GM18868 (cell line): ENCODE data around the gene CHSY1.
"Not testable (repeated sequence)": the region's sequence is repeated elsewhere in the genome, so short reads cannot be mapped to it uniquely, and the experiment has no call there.

Source experiments
- ATAC-seq: cut with Tn5 transposase; IDR thresholded peaks from one replicate; pipeline ENCODE4 v1.9.1; 2021; ENCODE audit warnings: mild to moderate bottlenecking, moderate library complexity; ENCODE audit not compliant: unreplicated experiment

CHSY1 gene, protein sequence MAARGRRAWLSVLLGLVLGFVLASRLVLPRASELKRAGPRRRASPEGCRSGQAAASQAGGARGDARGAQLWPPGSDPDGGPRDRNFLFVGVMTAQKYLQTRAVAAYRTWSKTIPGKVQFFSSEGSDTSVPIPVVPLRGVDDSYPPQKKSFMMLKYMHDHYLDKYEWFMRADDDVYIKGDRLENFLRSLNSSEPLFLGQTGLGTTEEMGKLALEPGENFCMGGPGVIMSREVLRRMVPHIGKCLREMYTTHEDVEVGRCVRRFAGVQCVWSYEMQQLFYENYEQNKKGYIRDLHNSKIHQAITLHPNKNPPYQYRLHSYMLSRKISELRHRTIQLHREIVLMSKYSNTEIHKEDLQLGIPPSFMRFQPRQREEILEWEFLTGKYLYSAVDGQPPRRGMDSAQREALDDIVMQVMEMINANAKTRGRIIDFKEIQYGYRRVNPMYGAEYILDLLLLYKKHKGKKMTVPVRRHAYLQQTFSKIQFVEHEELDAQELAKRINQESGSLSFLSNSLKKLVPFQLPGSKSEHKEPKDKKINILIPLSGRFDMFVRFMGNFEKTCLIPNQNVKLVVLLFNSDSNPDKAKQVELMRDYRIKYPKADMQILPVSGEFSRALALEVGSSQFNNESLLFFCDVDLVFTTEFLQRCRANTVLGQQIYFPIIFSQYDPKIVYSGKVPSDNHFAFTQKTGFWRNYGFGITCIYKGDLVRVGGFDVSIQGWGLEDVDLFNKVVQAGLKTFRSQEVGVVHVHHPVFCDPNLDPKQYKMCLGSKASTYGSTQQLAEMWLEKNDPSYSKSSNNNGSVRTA

DNA sequence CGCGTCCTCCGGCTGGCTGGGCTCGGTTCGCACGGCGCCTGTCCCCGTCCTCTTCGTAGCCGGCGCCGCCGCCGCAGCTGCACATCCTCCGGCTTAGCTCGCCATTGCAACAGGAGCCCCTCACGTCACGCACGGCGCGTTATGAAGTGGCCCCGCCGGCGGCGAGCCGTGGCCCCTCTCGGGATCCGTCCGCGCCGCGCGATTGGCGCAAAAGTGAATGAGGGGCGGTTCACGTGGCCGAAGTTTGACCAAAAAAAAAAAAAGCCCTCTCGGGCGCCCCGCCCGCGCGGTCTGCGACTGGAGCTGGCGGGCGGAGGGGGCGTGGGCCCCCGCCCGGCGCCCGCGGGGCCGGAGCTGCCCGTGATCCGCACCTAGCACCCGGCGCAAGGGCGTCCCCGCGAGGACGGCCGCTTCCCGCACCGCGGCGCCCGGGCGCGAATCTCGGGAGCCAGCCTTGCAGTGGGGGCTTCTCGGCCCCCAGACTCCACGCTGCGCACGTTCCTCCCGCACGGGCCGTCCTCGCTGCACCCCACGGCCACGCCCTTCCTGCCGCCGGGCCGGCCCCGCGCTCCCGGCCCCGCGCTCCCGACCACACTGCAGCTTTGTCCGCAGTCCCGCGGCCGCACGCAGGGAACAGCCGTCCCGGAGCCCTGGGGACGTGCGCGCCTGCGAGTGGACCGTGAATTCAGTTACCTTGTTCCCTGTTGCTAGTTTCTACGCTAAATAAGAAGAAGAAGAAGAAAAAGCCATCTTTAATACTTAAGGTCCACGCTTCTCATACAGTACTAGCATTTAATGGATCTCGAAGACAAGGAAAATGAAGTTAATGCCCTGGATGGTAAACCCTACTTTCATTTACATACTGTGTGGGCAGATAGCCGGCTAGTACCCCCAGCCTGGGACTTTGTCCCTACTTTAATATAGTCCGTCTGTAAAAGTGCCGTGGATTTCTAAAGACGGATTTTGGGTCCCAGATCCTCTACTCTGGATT, at the start of gene CHSY1:
Gene CHSY1 (minus strand): TSS at position 219 of the 991 bp plus-strand sequence. CDS start 592 bp downstream, outside the sequence.
- peak; percentile 73 for ATAC-seq

DNA sequence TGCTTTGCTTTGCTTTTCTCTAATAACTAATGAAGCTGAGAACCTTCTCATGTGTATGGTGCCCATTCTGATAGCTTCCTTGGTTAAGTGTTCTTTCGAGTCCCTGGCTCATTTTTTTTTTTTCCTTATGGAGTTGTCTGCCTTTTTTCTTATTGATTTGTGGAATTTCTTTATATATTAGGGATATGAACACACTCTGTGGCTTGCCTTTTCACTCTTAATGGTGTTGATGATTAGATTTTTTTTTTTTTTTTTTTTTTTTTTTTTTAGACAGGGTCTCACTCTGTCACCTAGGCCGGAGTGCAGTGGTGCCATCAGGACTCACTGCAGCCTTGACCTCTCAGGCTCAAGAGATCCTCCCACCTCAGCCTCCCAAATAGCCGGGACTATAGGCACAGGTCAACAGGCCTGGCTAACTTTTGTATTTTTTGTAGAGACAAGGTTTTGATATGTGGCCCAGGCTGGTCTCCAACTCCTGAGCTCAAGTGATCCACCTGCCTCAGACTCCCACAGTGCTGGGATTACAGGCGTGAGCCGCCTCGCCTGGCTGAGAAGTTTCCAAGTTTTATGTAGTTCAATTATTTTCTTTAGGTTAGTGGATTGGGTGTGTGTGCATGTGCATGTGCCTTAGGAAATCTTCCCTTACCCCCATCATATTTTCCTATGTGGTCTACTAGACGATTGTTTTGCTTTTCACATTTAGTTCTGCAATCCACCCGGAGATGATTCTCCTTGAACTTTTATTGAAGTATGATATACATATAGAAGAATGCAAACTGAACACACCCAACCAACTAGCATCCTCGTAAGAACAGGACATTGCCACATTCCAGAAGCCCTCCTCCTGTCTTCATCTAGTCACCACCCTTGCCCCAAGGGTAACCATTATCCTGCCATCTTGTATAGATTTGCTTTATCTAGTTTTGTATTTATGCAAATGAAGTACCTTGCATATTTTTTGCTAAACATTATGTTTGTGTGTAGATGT, 44.9 kb upstream of the CHSY1 start:
- no peak for ATAC-seq

DNA sequence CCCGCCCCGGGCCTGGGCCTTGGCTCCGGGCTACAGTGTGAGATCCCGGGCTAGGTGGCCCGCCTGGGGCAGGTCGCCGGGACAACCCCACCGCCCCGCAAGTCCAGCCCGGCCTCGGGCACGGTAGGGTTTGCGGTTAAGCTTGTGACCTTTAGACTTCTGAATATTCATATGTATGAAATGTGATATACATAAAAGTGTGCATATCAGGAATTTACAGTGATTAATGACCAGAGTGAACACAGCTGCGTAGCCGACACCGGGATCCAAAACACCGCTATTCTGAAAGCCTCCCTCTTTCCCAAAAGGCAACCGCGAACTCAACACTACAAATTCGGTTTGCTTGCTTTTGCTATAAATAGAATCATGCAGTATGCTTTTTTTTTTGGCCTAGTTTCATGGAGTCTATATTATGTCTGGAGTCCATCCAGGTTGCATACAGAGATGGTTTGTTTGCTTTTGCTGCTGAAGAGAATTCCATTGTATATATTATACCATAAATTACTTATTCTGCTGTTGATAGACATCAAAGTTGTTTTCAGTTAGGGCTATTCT, 43.8 kb upstream of the CHSY1 start:
- no peak for ATAC-seq

DNA sequence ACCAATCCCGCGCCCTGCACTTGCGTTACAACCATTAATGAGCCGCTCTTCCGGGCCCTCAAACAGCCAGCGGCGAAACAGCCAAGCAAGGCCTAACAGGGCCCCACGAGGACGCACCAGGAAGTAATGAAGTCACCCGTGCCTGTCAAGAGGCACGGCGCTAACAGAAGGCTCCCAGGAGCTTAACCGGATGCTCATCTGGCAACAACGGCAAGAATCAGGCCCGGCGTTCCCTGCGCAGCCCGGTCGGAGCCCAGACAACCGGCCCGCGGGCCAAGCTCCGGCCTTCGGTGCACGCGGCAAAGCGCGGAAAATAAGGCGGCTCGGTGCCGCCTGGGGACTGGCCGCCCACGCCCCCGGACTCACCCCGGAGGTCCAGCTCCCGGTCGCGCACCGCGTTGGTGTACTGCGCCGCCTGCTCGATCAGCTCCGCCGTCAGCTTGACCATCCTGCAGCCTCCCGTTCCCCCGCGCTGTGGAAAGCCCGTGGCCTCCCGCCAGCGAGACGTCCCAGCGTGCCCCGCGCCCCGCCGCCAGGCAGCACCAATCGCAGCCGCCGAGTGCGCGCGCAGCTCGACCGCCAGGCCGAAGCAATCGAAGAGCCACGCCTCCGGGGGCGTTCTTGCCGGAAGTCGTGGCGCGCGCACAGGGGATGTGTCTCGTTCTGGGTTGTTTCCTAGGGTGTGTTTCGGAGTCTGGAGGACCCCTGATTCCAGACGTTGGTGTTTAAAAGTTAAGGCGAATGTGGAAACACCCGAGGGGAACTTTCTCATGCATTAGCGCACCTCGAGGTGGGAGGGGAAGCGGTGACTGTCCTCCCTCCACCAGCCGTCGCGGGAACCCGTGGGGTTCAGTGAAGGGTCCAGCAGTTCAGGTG, 43.1 kb upstream of the CHSY1 start, which contains the start of gene SNRPA1:
Gene SNRPA1 (minus strand): TSS at position 518 of the 876 bp plus-strand sequence. CDS start 70 bp downstream, at position 448.
- ATAC-seq, result peak; percentile 74

DNA sequence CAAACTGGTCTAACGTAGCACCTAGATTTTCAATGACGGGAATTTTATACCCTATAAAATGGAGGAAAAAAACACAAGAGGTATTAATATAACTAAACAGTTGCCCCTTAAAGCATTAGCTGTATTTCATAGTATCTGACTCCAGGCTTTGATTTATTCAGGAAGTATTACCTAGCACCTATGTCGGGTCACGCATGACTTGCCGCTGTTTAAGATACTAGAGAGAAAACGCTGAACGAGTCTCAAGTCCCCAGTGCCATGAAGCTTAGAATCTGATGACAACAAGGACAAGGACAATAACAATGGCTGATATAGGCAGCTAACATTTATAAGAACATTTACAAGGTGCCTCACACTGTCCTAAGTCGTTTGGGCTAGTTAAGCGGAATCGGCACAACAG, 41.3 kb upstream of the CHSY1 start:
- ATAC-seq, result no peak

DNA sequence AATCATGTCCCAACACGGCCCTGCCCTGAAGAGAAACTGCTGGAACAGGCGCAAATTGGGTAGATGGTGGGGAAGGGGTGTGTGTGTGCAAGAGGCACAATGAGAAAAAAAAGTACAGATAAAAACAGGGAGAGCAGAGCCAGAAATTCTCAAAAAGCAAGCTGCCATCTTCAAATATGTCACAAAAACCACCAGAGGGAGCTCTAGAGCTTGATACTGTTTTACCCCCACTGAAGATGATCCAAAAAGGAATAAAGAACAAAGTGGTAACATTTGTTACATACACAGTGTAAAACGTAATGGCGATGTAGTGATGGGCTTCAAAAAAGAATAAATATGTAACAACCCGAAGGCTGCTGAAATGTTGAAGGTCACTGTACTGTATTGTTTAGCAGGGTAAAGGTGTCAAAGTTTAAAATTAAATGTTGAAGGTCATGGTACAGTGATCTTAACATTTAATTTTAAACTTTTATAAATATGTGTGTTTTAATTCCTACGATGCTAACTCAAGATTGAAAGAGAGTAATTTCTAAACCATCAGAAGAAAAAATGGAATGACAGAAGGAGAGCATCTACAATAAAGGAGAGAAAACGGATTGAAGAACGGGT, 37.2 kb upstream of the CHSY1 start:
- no peak for ATAC-seq

DNA sequence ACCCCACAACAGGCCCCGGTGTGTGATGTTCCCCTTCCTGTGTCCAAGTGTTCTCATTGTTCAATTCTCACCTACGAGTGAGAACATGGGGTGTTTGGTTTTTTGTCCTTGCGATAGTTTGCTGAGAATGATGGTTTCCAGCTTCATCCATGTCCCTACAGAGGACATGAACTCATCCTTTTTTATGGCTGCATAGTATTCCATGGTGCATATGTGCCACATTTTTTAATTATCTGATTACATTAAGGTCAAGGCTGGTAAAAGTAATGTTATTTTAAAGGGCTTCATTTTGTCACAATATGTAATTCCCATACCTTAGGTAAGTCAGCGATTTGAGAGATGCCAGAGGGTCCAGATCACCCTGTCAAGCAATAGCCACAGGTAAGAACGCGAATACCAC, 35.5 kb upstream of the CHSY1 start:
- not testable (repeated sequence) for ATAC-seq

DNA sequence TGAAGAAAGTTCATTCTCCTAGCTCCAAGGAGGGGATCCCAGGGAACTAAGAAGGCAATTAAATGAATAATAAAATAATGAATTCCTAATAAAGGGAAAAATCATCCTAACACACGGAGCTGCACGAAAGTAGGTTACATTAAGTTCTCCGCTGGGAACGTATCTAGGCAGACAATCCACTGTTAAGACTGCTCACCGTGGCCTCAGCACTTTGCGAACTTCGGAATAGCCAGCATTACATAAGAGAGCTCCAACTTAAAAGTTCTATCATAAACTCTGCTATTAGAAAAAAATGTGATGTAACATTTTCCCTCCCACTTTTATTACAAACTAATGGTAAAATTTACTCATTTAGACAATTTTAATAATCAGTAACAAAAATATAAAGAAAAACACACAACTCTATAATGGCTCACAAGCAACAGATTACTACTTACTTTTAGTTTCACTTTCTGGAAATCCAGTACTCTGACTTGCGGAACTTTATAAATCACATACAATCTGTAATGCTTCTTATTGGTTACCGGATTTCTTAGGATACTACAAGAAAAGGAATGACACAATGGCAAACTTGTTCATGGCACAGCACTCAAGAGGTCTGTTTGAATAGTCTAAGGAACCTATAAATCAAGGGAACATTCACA, 34.7 kb upstream of the CHSY1 start:
- no peak for ATAC-seq

DNA sequence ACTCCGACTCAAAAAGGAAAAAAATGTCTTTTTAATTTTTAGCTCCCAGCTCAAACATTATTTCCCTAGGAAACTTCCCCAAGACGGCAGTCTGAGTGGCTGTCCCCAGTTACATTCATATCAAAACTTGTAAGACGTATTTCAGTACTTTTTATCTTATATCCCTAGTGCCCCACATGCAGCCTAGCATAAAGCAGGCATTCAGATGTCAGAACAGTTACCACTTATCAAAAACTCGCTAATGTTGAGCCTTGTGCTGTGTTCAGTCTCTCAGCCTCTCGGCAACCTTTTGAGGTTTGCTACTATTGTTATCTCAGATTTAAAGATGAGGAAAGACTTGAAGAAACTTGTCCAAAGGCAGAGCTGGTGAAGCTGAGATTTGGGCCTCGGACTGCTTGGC, 32.1 kb upstream of the CHSY1 start:
- ATAC-seq, result no peak

DNA sequence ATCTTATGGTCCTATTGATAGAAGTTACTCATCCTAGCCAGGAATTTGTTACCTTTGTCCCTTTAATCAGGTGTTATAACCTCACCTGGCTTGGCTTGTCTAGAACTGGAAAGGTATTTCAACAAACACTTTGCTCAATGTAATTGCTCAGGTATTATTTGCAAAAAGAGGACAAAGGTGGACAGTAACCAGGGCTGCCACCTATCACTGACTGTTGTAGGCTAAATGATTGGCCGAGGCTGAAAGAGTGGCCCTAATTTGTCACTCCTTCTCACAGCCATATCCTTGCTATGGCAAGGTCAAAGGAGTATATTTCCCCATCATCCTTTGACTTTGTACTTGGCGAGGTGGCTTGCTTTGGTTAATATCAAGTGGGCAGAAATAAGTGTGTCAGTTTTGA, 28.2 kb upstream of the CHSY1 start:
- ATAC-seq, result no peak

DNA sequence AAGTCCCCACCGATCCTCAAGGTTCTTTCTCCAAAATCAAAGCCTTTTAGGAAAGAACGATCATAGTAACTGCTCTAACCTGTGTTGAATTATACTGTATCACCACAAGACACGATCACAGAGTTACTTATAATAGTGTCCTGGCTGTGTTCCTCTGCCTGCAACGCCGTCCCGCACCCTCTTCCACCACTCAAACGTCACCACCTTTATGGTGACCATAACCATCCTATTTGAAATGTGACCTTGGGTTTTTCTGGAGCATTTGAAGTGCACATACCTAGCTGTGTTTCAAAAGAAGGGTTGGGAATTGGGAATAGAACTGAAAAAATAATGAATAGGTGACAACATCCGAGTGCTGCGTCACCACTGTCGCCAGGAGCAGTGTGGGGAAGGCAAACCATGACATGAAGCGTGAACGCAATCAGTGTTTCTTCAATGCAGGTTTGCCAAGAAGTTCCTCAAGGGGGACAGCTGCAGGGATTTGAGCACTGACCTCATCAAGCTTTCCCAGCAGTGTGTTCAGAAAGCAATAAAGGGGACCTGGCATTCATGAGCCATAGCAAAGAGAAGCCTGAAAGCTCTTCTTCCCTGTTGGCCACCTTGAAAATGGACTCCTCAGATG, 26.2 kb upstream of the CHSY1 start:
- ATAC-seq, result no peak

DNA sequence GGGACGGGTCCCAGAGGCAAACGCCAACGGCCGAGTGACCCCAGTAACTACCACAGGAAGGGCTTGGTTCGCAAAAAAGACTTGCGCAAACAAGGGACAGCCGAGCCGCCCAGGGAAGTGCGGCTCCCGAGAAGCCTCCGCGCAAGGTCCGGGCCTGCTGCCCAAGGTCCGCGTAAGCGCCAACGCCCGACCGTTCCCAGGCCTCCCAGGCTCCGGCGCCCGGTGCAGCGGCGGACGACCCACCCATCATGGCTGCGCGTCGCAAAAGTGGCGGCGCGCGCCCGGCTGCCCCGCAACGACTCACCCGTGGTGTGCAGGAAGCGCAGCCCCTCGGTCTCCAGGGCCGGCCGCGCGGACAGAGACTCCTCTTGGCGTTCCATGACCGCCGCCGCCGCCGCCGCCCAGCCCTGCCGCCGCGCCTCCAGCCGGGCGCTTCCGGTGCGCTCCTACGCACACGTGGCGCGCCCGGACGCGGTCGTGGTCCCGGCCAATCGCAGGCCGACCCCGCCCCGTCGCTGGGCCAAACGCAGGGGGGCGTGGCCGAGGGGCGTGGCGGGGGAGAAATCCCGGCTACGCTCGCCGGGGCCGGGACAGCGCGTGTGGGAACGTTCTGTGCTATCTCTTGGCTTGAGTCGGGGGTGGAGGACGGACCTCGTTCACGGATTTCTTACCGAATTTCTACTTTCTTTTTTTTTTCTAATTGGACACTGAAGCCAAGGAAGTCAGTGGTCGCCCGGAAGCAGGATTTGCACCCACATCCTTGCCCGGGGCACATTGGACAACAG, 25.4 kb upstream of the CHSY1 start, which contains the start of gene SELENOS:
Gene SELENOS (minus strand): TSS at position 448 of the 785 bp plus-strand sequence. CDS start 68 bp downstream, at position 380.
- ATAC-seq, result peak; percentile 95

DNA sequence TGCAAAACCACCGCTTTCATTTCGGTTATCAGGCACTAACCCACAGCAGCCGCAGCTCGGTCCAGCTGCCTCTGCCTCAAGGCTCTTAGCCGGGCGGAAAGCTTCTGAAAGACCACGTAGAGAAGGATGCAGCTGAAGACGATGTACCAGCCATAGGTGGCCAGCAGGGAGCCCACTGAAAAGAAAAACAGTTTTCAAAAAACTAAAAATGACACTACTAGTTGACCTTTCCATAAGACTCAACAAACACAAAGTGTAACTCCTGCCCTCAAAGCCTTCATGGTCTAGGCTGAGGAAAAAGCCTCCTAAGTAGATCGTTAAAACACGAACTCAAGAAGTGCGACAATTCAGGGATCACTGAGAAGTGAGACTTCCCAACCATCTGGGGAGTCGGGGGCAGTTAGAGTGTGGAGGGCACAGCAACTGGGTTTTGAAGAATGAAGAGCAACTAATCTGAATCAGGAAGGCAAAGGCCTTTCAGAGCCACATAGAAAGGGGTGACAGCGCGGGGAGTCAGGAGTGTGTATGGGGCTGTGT, 24.7 kb upstream of the CHSY1 start:
- peak; percentile 24 for ATAC-seq

DNA sequence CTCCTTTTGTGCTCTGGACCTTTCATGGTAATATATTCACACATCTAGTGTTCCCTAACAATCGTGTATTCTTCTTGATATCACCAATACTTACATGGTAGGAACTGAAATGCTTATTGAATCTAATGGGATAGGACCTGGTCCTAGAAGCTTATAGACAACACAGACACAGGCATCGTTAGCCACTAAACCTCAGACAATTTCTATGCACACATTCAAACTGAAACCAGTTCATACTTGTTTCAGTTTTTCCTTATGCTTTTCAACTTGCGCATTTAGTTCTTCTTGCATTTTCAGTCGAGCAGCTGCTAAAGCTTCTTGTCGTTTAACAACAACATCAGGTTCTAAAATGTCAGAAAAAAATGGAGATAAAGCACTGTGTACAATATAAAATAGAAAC, 23.2 kb upstream of the CHSY1 start:
- ATAC-seq, result peak; percentile 33

DNA sequence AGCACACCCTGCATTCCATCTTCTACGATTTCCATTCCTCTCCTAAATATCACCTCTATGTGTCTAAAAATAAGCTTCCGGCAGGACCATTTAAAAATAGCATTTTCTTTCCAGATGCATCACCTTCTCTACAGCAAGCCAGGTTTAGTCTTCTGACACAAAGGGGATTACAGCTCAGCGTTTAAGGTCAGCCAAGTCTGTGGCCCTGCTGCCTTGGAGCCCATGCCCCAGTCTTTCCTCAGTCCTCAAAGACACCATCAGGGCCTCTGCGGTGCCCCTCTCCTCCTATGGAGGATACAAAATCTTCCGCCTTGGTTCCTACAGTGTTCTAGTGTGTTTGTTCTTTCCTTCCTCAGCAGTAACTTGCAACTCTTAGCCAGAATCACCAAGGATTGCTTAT, 21.7 kb upstream of the CHSY1 start:
- no peak for ATAC-seq

DNA sequence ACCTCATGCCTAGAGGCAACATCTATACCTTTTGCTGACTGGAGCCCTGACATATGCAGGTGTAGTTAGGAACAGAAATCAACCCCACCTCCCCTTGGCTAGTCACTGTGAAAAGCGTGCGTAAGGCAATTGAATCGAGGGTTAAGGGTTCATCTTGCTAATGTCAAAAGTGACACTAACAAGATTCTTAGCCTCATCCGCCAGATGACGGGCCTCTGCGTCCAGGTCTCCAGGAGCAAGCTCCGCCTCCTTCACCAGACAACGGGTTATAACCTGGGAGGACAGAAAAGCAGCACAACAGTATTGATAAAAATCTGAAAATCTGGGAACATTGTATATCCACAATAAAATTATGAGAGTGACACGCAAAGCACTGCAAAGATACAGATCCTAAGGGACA, 20.7 kb upstream of the CHSY1 start:
- no peak for ATAC-seq
